ENCODE measurements around the gene NEAT1. TPM values are rescaled to one million over a fixed set of nuclear protein-coding genes. Genes with fewer than 3 reads are reported as not detected.

The NEAT1 gene
- total RNA-seq, 2 donors from 2014 or later, result 376 to 539 TPM

- 87 to 96% methylated on average over 3 to 4 of the region's 4 CpGs for WGBS, 2 donors
- peak overlapping the region in 2 of 4 donors; percentile 44 to 83 for H3K27ac ChIP-seq
- no peaks in the 10 kb centered on the region for H3K36me3 ChIP-seq (replicated peaks in 1 of 2; ENCODE audit: insufficient read depth in 1 of 2, low read depth in 2 of 2)
- no peak for ATAC-seq
- DNase-seq, result no peak
- no peaks in the 10 kb centered on the region for H3K9me3 ChIP-seq
- TF ChIP-seq CTCF (IDR thresholded peaks at IDR 0.05), result no peak
- TF ChIP-seq POLR2A (IDR thresholded peaks at IDR 0.05), result no peak
- H3K4me1 ChIP-seq, result peaks cover 78% of the 10 kb centered on the region
- H3K4me3 ChIP-seq, result no peak overlapping the region
- intact Hi-C loops (cut with DNase I), result no loop called here
- H3K27me3 ChIP-seq, result no peaks in the 10 kb centered on the region
Observed at GRCh38 chr11:65388731-65389130, 33.9 kb upstream of the NEAT1 start.

- intact Hi-C loops (cut with DNase I), result no loop called here
- DNase-seq (peak in 1 of 4 donors; percentile 22), ATAC-seq (no peak)
- Histone ChIP-seq H3K4me1 (peaks cover 71% of the 10 kb centered on the region), H3K9me3 (no peaks in the 10 kb centered on the region), H3K4me3 (no peak overlapping the region), H3K27ac (peak overlapping the region; percentile 25 to 83 (median 67)), H3K36me3 (replicated peaks in 1 of 2; ENCODE audit: insufficient read depth in 1 of 2, low read depth in 2 of 2) (no peaks in the 10 kb centered on the region), H3K27me3 (no peaks in the 10 kb centered on the region)
- TF ChIP-seq CTCF (IDR thresholded peaks at IDR 0.05) (no peak), POLR2A (IDR thresholded peaks at IDR 0.05) (no peak)
- WGBS, 2 donors, result 88 to 90% methylated on average over 8 to 20 of the region's 20 CpGs
Observed at GRCh38 chr11:65389294-65389980, 33.2 kb upstream of the NEAT1 start.

GRCh38 chr11:65390099-65390941 lies 32.3 kb upstream of the NEAT1 start:
- intact Hi-C loops (cut with DNase I), result no loop called here
- H3K4me3 ChIP-seq, result no peak overlapping the region
- peak in 1 of 4 donors; percentile 40 for DNase-seq
- no peaks in the 10 kb centered on the region for H3K9me3 ChIP-seq
- H3K27ac ChIP-seq, result peak overlapping the region; percentile 25 to 83 (median 67)
- H3K36me3 ChIP-seq (replicated peaks in 1 of 2; ENCODE audit: insufficient read depth in 1 of 2, low read depth in 2 of 2), result no peaks in the 10 kb centered on the region
- H3K27me3 ChIP-seq, result no peaks in the 10 kb centered on the region
- peaks cover 64% of the 10 kb centered on the region for H3K4me1 ChIP-seq
- ATAC-seq, result peak; percentile 11
- TF ChIP-seq POLR2A (IDR thresholded peaks at IDR 0.05) (peak in 2 of 3 donors; percentile 19 to 37), CTCF (IDR thresholded peaks at IDR 0.05) (no peak)
- 59 to 74% methylated on average over 13 to 21 of the region's 21 CpGs for WGBS, 2 donors

GRCh38 chr11:65390996-65391395 lies 31.6 kb upstream of the NEAT1 start:
- H3K9me3 ChIP-seq, result no peaks in the 10 kb centered on the region
- intact Hi-C loops (cut with DNase I), result no loop called here
- H3K27me3 ChIP-seq, result no peaks in the 10 kb centered on the region
- H3K27ac ChIP-seq, result peak overlapping the region; percentile 12 to 83 (median 67)
- no peak for TF ChIP-seq CTCF (IDR thresholded peaks at IDR 0.05)
- no peak for TF ChIP-seq POLR2A (IDR thresholded peaks at IDR 0.05)
- peaks cover 0 to 1% of the 10 kb centered on the region in 2 donors for H3K36me3 ChIP-seq (replicated peaks in 1 of 2; ENCODE audit: insufficient read depth in 1 of 2, low read depth in 2 of 2)
- H3K4me1 ChIP-seq, result peaks cover 57% of the 10 kb centered on the region
- DNase-seq, result no peak
- no peak overlapping the region for H3K4me3 ChIP-seq
- peak; percentile 6 for ATAC-seq
- WGBS, 2 donors, result 53 to 63% methylated on average over 7 of the region's 9 CpGs

Measured in body of pancreas (tissue), 4 donors.